LHCN-M2 (cell line): ENCODE data around the gene ENAH. TPM values are rescaled to one million over a fixed set of nuclear protein-coding genes. Genes with fewer than 3 reads are reported as not detected.
A peak's percentile ranks its signal among the peaks of the same experiment; 100 is the strongest.
"Not testable (repeated sequence)": the region's sequence is repeated elsewhere in the genome, so short reads cannot be mapped to it uniquely, and the experiment has no call there.

Experiments
- DNase-seq: peaks from one replicate; pipeline ENCODE4 v3.0.0-alpha.2; 2012; ENCODE audit warnings: low read depth
- total RNA-seq: library from RNA; depleted of rRNA; stranded (reverse); fragments of >200 nt; gene quantifications from 2 replicates; pipeline ENCODE4 v1.2.3, GENCODE V29; 2014

The ENAH gene
- total RNA-seq, 1 experiment from 2014 or later, result 82.4 TPM

GRCh38 chr1:225650179-225650578, 2.7 kb downstream of the ENAH start:
- DNase-seq, result no peak

GRCh38 chr1:225645194-225645895, 7.6 kb downstream of the ENAH start:
- no peak for DNase-seq

DNA sequence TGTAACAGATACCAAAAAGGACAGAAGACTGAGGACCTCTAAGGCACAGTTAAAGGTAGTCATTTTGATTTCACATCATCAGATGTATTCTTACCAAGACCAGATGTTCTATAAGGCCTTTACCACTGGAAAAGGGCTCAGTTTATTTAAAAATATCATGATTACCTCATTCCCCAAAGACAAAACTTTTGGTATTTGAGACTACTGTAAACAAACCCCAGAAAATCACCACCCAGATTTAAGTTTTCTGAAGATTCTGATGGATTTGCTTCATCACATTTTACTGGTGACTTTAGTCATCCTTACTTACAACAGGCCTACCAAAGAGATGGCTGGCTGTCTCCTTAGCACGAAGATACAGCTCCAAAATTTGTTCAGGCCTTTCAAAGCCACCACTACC, 8.3 kb downstream of the ENAH start:
- no peak for DNase-seq

DNA sequence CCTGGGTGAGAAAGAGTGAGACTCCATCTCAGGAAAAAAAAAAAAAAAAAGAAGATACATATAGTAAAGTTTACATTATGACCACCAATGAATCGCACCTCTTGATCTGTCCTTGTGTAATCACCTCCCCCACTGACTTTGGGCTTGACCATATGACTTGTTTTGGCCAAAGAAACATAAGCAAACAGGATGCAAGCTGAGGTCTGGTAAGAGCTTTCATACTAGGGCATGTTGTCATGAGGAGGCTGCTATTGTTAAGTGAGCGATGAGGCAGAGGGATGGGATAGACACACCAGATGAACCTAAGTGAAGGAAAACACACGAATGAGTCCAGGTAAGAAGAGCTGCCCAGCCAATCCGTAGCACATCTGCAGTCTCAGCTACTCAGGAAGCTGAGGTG, 10.7 kb downstream of the ENAH start:
- DNase-seq, result no peak

DNA sequence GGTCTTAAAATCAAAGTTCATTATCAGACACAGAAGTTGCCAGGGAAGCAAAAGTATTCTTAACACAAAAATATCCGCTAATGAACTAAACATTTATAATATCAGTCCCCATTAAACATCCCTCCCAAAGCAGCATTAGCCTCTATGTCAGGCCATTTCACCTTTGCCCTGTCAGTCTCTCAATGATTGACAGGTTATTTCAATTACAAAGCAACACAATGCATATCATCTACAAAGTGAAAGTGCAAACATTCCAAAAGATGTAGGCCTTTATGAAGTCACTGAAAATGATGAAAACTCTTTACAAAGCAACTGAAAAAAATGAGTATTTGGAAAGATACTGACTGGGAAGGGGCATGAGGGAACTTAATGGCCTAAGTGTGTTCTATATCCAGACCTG, 14.1 kb downstream of the ENAH start:
- no peak for DNase-seq

- DNase-seq, result no peak
Measured at GRCh38 chr1:225637651-225638199, 15.2 kb downstream of the ENAH start.

- DNase-seq, result not testable (repeated sequence)
Measured at GRCh38 chr1:225636992-225637391, 15.9 kb downstream of the ENAH start.

DNA sequence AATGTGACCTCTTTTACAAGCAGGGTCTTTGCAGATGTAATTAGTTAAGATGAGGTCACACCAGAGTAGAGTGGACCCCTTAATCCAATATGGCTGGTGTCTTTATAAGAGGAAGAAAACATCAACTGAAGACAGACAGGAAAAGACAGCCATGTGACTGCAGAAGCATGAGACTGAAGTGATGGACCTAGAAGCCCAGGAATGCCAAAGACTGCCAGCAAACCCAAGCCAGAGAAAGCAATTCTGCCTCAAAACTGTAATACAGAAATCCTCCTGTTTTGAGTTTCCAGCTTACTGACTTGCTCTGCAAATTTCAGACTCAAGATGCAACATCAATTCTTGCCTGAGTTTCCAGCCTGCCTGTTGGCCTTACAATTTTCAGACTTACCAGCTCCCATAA, 17.3 kb downstream of the ENAH start:
- DNase-seq, result no peak

DNA sequence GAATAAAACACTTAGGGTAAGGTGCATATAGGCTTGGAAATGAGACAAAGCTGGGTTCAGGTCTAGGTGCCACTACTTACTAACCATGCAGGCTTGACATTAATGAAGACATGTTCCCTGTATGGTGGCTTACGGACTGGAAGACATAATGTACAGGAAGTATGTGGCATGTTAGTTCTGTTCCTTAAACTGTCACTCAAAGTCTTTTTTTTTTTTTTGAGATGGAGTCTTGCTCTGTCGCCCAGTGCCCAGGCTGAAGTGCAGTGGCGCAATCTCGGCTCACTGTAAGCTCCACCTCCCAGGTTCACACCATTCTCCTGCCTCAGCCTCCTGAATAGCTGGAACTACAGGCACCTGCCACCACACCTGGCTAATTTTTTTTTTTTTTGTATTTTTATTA, 20.1 kb downstream of the ENAH start:
- DNase-seq, result not testable (repeated sequence)

DNA sequence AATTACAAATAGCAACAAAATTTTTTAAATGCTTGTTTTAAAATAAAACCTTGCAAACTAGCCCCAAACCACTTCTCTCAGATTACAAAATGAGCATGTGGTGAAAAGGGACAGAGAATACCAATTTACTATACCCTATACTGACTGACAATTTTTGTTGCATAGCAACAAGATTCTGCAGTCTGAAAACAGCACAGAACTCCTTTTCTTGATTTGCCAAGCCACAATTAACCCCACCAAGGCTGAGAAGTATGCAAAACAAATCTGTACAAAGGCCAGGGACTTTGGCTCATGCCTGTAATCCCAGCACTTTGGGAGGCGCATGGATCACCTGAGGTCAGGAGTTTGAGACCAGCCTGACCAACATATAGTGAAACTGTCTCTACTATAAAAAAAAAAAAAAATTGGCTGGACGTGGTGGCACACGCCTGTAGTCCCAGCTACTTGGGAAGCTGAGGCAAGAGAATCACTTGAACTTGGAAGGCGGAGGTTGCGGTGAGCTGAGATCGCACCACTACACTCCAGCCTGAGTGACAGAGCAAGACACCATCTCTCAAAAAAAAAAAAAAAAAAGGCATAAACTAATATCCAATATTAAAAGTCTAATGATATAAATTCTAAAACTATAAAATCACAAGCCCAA, 21.8 kb downstream of the ENAH start:
- DNase-seq, result no peak

DNA sequence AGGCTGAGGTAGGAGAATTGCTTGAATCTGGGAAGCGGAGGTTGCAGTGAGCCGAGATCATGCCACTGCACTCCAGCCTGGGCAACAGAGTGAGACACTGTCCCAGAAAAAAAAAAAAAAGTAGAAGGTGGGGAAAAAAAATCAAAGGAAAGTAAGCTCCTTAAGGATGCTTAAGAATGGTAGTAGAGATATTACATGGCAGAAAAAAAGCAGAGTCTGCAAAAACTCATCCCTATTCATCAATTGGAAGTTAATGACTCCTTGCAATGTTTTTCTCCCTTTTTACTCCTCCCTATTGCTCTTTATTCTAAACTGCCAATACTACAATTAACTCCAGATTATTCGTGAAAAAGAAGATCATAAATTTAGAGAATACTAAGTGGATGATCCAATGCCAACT, 23.4 kb downstream of the ENAH start:
- DNase-seq, result no peak

GRCh38 chr1:225628794-225629193, 24.1 kb downstream of the ENAH start:
- not testable (repeated sequence) for DNase-seq

DNA sequence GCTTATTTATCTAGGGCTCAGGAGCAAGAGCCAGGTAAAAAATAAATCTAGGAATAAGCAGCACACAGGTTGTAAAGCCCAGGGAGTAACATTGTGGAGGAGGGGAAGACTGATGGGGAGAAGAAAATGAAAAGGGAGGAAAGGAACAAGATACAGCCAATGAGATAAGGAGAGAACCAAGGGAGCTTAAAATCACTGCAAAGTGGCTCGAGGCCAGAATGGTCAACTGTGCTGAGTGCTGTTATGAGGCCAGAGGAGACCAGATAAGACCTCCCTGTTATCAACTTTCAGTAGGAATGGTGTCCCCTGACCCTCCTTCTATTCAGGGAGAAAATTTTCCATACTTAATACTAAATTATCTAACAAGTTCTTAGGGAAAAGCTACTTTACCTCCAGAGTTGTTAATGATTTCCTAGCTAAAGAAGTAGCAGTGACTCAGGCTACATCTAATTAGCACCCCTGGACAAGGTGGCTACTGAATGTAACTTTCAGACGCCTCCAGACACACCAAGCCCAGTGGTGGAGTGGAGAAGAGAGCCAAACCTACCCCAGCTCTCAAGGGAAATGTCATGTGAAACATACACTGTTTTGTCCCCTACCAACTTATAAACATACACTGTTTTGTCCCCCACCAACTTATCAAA, 25.5 kb downstream of the ENAH start:
- no peak for DNase-seq

GRCh38 chr1:225626698-225627097, 26.2 kb downstream of the ENAH start:
- peak; percentile 56 for DNase-seq

GRCh38 chr1:225617956-225618355, 35.0 kb downstream of the ENAH start:
- peak; percentile 57 for DNase-seq

DNA sequence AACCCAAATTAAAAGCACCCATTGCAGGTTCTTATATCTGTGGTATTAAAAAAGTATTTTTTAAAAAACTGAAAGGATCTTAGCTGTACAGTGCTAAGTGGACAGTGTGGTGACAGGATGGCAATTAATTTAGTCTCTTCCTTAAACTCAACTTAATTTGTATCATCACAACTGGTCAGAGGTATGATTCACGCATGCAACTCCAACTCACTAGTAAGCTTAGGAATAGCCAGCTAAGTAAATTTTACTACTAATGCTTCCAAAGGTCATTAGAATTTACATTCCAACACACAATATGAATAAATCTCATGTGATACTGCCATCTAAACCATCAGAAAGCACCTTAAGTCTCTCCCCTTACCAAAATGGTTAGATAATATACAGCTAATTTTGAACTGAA, 35.4 kb downstream of the ENAH start:
- DNase-seq, result peak; percentile 25

- not testable (repeated sequence) for DNase-seq
Measured at GRCh38 chr1:225615403-225615790, 37.5 kb downstream of the ENAH start.

- DNase-seq, result no peak
Measured at GRCh38 chr1:225613006-225613405, 39.9 kb downstream of the ENAH start.

DNA sequence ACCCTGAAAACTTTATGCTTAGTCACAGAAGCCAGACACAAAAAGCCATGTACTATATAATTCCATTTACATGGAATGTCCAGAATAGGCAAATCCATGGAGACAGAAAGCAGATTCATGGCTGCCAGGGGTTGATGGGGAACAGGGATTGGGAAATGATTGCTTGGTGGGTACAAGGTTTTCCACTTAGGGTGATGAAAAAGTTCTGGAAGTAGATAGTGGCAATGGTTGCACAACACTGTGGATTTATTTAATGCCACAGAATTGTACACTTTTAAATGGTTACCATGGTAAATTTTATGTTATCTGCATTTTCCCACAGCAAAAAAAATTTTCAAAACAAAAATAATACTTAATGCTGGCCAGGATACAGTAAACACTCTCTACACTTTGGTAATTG, 40.6 kb downstream of the ENAH start:
- peak; percentile 29 for DNase-seq

- DNase-seq, result no peak
Measured at GRCh38 chr1:225611537-225612223, 41.2 kb downstream of the ENAH start.

- no peak for DNase-seq
Measured at GRCh38 chr1:225610539-225610938, 42.4 kb downstream of the ENAH start.
